ENCODE results near the gene RCHY1.
A peak's percentile ranks its signal among the peaks of the same experiment; 100 is the strongest.
"Not testable (repeated sequence)": the region's sequence is repeated elsewhere in the genome, so short reads cannot be mapped to it uniquely, and the experiment has no call there.

Gene RCHY1

GRCh38 chr4:75547647-75548387 is 33.6 kb upstream of the RCHY1 start:
- Histone ChIP-seq H3K27ac (replicated peaks) (no peak overlapping the region), H3K4me3 (replicated peaks; ENCODE audit: insufficient read depth, low read length) (no peak overlapping the region), H3K27me3 (ENCODE audit: insufficient read depth, poor library complexity, severe bottlenecking) (no peaks in the 10 kb centered on the region)
- peak; percentile 24 to 35 for DNase-seq (ENCODE audit: low read depth in 1 of 2, low spot score in 1 of 2)
- TF ChIP-seq GABPA (IDR thresholded peaks at IDR 0.05; ENCODE audit: low read depth) (no peak), POLR2AphosphoS5 (IDR thresholded peaks at IDR 0.05; ENCODE audit: low read depth) (peak; percentile 64), SPI1 (IDR thresholded peaks at IDR 0.05; ENCODE audit: borderline replicate concordance, low read depth) (peak; percentile 74; the same call in 1 of the 2 replicates), CTCF (IDR thresholded peaks at IDR 0.05; ENCODE audit: insufficient read depth, low read length) (no peak)

GRCh38 chr4:75545526-75545925 is 31.3 kb upstream of the RCHY1 start:
- Histone ChIP-seq H3K27me3 (ENCODE audit: insufficient read depth, poor library complexity, severe bottlenecking) (no peaks in the 10 kb centered on the region), H3K4me3 (replicated peaks; ENCODE audit: insufficient read depth, low read length) (no peak overlapping the region), H3K27ac (replicated peaks) (no peak overlapping the region)
- no peak for DNase-seq (ENCODE audit: low read depth in 1 of 2, low spot score in 1 of 2)
- TF ChIP-seq GABPA (IDR thresholded peaks at IDR 0.05; ENCODE audit: low read depth), result no peak

- TF ChIP-seq SPI1 (IDR thresholded peaks at IDR 0.05; ENCODE audit: borderline replicate concordance, low read depth), result no peak
- no peak for TF ChIP-seq REST (IDR thresholded peaks at IDR 0.05; ENCODE audit: insufficient replicate concordance, low read depth)
- no peak for TF ChIP-seq GABPA (IDR thresholded peaks at IDR 0.05; ENCODE audit: low read depth)
- TF ChIP-seq CTCF (IDR thresholded peaks at IDR 0.05; ENCODE audit: insufficient read depth, low read length), result no peak
- no peak for TF ChIP-seq POLR2AphosphoS5 (IDR thresholded peaks at IDR 0.05; ENCODE audit: low read depth)
- H3K27ac ChIP-seq (replicated peaks), result no peak overlapping the region
- no peak overlapping the region for H3K4me3 ChIP-seq (replicated peaks; ENCODE audit: insufficient read depth, low read length)
- DNase-seq (ENCODE audit: low read depth in 1 of 2, low spot score in 1 of 2), result no peak
- H3K27me3 ChIP-seq (ENCODE audit: insufficient read depth, poor library complexity, severe bottlenecking), result no peaks in the 10 kb centered on the region
These were observed 30.7 kb upstream of the RCHY1 start for GRCh38 chr4:75544870-75545269.

- DNase-seq (ENCODE audit: low read depth in 1 of 2, low spot score in 1 of 2); H3K27ac ChIP-seq (replicated peaks); H3K4me3 ChIP-seq (replicated peaks; ENCODE audit: insufficient read depth, low read length); H3K27me3 ChIP-seq (ENCODE audit: insufficient read depth, poor library complexity, severe bottlenecking): not testable (repeated sequence)
These were observed 30.0 kb upstream of the RCHY1 start for GRCh38 chr4:75544220-75544619.

GRCh38 chr4:75542824-75543223 is 28.6 kb upstream of the RCHY1 start:
- TF ChIP-seq POLR2AphosphoS5 (IDR thresholded peaks at IDR 0.05; ENCODE audit: low read depth) (no peak), CTCF (IDR thresholded peaks at IDR 0.05; ENCODE audit: insufficient read depth, low read length) (no peak), SPI1 (IDR thresholded peaks at IDR 0.05; ENCODE audit: borderline replicate concordance, low read depth) (no peak), REST (IDR thresholded peaks at IDR 0.05; ENCODE audit: insufficient replicate concordance, low read depth) (no peak), GABPA (IDR thresholded peaks at IDR 0.05; ENCODE audit: low read depth) (no peak)
- no peak overlapping the region for H3K4me3 ChIP-seq (replicated peaks; ENCODE audit: insufficient read depth, low read length)
- no peak overlapping the region for H3K27ac ChIP-seq (replicated peaks)
- no peak for DNase-seq (ENCODE audit: low read depth in 1 of 2, low spot score in 1 of 2)
- no peaks in the 10 kb centered on the region for H3K27me3 ChIP-seq (ENCODE audit: insufficient read depth, poor library complexity, severe bottlenecking)

- not testable (repeated sequence) for H3K27me3 ChIP-seq (ENCODE audit: insufficient read depth, poor library complexity, severe bottlenecking); DNase-seq (ENCODE audit: low read depth in 1 of 2, low spot score in 1 of 2); H3K4me3 ChIP-seq (replicated peaks; ENCODE audit: insufficient read depth, low read length); H3K27ac ChIP-seq (replicated peaks)
These were observed 23.1 kb upstream of the RCHY1 start for GRCh38 chr4:75537308-75537707.

- not testable (repeated sequence) for DNase-seq (ENCODE audit: low read depth in 1 of 2, low spot score in 1 of 2); H3K4me3 ChIP-seq (replicated peaks; ENCODE audit: insufficient read depth, low read length)
These were observed 19.7 kb upstream of the RCHY1 start for GRCh38 chr4:75533926-75534325.

More at GRCh38 chr4:75533926-75534325, 19.7 kb upstream of the RCHY1 start:
- H3K27ac ChIP-seq (replicated peaks); H3K27me3 ChIP-seq (ENCODE audit: insufficient read depth, poor library complexity, severe bottlenecking): not testable (repeated sequence)
